ENCODE data around the gene TPRG1L.
A peak's percentile ranks its signal among the peaks of the same experiment; 100 is the strongest.

Gene TPRG1L

DNA sequence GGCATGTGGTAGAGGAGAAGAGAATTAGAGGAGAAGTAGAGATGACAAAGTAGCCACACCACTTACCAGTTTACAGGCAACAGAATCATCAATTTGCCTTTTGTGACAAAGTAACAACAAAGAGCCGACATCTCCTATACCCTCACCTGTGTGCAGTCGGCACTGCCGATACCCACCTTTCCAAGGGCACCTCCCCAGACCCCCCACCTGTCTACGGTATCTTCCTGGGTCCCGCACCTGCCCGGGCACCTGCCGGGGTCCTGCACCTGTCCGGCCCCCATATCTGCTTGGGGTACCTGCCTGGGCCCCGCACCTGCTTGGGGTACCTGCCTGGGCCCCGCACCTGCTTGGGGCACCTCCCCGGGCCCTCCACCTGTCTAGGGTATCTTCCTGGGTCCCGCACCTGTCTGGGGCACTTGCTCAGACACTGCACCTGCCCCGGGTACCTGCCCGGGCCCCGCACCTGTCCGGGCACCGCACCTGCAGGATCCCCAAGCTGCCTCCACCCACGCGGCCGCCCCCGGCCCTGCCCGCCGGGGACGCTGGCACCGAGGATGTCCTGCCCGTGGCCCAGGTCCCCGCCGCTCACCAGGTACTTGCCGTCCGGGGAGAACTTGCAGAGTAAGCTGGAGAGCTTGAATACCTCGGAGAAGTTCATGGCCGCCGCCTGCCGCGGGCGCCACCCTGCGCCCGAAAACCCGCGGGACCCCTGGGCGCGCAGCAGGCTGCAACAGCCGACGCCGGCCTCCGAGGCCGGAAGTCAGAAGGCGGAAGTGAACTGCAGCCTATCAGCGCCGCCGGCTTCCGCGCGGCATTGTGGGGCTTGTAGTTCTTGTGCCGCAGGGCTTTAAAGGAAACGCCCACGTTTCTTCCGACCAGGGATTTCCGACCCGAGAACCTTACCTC lies 24.8 kb downstream of the TPRG1L start, which contains the start of gene WRAP73:
TSS of gene WRAP73 (minus strand) at position 762 of the 906 bp plus-strand sequence. CDS start at position 658, 104 bp downstream.
- peak; percentile 84 to 89 for DNase-seq

DNA sequence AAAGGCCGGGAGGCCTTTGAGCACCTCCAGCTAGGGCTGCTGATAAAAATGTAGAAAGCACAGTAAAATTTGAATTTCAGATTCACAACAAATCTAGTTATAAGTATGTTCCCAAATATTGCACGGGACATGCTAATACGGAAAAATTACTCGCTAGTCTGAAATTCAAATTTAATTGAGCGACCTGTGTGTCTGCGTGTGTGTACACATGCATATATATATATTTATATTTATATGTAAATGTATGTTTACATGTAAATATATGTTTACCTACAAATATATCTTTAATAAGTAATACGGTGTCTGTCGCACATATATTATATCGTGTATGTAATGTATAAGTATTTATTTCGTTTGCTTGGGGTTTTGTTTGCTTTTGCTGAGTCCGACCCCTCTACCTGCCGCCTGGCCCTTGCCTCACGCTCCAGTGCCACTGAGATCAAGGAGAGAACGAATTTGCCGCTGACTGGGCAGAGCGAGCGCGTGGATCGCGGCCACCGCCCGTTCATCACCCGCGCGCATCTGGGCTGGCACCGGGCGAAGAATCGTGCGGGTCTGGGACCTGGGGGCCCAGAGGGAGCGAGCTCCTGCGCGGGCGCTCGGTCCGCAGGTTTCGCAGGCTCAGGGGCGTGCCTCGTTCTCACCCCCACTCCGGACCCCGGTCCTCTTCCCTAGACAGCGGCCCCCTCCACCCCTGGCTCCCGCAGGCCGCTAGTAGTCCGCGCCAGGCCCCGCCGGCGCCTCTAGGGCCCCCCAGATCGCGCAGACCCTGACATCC lies 25.6 kb downstream of the TPRG1L start:
- DNase-seq: no peak

DNA sequence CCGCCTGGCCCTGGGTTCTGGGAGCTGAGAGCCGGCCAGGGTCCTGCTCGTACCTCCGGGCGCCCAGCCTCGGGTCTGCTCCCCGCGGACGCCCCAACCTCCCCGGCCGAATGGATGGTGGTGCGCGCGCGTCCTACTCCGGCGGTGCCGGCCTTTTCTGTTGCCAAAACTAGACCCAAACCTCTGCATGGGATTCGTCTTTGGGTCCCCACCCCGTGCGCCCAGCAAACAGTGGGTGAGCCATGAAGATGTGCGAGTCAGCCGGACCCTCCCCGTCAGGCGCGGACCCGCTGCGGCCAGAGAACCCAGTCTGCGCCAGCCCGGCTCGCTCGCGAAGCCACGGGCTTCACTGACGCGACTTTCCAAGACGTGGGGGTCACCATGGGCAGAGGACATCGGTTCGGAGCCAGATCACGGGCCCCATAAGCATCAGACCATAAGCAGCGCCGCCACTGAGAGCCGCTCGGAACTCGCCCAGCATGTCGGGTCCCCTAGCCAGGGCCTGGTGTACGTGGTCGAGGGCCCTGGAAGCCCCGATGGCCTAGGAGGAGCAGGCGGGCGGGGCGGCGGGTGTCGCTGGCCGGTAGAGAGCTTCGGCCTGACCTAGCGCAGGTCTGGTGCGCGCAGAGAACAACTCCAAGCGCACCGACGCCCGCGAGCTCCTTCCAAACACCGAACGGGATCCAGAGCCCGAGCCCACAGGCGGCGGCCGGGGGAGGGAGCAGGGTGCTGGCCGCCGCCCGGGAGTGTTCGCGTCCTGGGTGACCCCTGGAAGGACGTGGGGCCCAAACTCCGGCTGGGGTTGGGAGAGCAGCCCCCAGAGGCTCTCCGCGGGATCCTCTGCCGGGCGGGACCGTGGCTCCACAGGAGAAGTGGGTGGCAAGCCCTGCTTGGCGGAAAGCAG lies 26.5 kb downstream of the TPRG1L start:
- DNase-seq: no peak

DNA sequence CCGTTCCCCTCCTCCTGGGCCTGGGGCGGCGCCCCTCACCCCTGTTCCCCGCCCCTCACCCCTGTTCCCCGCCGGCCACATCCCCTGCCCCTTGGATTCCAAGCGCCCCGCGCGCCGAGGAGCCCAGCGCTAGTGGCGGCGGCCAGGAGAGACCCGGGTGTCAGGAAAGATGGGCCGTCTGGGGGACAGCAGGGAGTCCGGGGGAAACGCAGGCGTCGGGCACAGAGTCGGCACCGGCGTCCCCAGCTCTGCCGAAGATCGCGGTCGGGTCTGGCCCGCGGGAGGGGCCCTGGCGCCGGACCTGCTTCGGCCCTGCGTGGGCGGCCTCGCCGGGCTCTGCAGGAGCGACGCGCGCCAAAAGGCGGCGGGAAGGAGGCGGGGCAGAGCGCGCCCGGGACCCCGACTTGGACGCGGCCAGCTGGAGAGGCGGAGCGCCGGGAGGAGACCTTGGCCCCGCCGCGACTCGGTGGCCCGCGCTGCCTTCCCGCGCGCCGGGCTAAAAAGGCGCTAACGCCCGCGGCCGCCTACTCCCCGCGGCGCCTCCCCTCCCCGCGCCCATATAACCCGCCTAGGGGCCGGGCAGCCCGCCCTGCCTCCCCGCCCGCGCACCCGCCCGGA lies 27.2 kb downstream of the TPRG1L start, which contains the start of gene TP73:
TSS of gene TP73 (plus strand) at position 587 of the 618 bp plus-strand sequence. CDS start 29,850 bp downstream, outside the sequence.
- no peak for DNase-seq

DNA sequence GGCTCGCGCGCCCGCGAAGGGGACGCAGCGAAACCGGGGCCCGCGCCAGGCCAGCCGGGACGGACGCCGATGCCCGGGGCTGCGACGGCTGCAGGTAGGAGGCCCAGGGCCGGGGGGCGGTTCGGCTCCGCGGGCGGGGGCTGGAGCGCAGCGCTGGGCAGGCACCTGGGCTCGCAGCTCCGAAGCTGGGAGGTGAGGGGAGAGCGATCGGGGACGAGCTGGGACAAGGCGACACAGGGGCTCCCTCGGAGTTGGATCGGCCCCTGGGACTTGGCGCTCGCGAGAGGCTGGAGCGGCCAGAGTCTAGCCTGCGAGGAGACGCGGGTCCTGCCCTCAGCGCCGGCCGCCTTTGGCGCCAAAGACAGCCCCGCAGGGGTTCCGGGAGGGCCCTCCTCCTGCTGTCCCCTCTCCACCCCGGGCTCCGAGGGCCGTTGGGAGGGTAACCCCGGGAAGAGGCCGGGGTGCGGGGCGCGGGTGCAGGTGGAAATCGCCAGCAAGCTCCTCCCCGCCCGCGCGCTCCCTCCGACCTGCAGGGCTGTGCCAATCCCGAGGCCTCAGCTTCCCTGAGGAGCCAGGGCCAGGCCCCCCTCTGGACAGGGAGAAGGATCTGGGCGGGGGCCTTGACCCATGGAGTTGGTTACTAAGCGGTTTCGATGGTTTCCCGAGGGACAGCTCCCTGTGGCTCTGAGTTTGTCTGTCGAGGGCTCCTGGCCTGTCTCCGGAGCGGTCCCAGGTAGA lies 27.9 kb downstream of the TPRG1L start:
- no peak for DNase-seq

DNA sequence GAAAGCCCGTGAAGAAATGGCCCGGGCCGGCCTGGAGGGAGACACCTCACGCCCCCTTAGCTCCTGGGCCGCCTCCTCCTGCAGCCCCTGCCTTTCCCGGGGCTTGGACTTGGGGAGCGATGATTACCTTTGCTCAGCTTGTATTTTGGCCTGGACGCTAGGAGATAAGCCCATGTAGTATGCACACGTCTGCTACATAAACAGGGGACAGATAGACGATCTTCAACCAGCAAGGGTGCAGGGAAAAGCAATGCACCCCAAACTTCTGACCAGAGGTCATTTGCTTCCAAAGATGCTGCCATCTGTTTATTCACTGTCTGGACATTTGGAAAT lies 28.4 kb downstream of the TPRG1L start:
- no peak for DNase-seq

DNA sequence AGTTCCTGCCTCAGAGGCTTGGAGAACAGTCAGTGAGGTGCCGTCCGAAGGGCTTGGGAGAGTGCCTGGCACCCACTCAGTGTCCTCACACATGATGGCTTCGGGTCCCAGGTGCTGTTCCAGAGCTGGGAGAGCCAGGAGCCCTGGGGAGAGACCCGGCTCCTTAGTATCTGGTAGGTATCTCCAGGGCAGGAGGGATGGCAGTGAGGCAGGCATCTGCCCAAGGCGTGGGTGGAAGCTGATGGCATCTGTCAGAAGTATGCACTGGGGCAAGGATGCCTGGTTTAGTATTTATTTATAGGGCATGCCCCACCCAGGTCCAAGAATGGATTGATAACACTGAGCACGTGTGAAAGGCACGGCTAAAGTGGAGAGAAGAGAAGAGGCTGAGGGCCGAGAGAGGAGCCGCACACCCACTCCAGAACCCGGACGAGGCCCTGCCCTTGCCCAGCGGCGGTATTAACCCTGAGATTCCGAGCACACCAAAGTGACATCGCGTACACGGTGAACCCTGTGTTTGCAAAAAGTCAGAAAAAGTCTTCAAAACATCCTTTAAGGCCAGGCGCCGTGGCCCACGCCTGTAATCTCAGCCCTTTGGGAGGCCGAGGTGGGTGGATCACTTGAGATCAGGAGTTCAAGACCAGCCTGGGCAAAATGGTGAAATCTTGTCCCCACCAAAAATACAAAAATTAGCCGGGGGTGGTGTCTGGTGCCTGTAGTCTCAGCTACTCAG lies 29.9 kb downstream of the TPRG1L start:
- no peak for DNase-seq

DNA sequence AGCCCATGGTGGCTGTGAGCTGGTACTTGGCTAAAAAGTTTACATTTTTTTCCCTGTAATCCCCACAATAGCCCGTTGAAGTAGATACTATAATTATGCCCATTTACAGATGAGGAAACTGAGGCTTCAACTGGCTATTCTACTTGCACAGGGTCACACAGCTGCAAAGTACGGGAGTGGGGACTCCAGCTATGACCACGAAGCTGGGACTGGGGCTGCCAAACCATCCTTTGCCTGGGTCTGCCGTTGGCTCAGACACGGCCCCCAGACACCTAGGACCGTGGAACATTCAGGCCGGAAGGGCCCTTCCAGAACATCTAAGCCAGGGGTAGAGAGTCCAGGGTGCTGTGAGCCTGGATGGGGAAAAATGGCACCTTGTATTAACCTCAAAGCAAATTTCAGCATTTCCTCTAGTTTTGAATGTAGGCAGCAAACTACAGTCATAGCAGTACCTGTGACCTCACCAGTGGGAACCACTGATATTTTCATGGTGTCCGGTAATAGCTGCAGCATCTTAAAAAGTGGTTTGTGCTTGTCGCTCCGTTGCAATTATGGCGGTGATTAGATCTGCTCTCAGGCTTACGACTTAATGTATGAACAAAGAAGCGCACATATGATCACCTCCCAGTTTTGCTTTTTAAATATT lies 31.8 kb downstream of the TPRG1L start:
- DNase-seq: no peak

DNA sequence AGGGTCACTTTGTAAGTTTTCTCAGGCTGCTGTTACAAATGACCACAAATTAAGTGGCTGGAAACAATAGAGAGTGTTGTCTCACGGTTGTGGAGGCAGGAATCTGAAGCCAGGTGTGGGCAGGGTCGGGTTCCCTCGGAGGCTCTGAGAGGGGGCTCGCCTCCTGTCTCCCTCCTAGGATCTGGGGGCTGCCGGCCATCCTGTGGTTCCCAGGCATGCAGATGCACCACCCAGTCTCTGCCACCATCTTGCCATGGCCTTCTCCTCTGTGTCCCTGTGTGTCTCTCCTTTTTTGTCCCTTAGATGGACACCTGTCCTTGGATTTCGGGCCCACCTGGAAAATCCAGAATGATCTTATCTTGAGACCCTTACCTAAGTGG lies 32.3 kb downstream of the TPRG1L start:
- DNase-seq: no peak

DNA sequence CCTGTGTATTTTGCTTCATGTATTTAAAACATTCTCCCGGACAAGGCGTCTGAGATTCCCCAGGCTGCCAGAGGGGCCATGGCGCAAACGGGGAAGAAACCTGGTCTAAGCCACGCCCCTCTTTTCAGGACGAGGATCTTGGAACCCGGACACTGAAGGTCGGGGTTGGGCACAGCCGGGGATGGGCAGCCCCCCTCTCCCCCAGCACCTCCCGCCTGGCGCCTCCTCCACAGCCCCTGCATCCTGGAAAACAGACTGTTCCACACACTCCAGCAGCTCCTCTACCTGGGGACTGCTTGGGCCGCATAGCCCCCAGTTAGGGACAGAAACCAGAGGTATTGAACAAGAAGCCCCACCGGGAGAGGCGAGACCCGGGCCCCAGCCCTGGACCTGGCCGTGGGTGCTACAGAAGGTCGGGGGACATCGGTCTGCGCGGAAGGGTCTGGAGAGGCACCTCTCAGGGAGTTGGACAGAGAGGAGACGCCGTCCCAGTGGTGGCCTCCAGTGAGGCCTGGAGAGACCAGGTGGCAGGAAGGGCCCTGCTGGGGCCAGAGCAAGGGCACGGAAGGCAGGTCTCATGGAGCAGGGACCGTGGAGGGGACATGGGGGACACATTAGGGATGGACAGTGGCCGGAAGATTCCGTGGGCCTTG lies 32.9 kb downstream of the TPRG1L start:
- DNase-seq: no peak

DNA sequence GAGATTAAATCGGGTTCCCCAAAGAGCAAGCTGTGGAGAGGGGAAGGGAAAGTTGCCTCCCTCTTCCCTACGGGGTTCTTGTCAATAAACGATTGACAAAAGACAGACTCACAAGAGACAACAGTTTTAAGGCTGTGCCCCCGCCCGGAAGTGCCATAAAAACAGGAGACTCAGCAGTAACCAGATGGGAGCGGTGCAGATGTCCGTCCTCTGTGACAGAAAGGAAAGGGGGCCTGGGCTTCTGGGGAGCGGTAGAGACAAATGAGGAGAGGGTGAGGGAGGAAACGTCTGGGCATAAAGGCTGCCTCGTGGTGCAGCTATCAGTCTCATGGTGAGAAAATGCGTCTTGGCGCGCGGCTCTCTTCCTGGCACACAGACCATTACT lies 33.4 kb downstream of the TPRG1L start:
- no peak for DNase-seq

DNA sequence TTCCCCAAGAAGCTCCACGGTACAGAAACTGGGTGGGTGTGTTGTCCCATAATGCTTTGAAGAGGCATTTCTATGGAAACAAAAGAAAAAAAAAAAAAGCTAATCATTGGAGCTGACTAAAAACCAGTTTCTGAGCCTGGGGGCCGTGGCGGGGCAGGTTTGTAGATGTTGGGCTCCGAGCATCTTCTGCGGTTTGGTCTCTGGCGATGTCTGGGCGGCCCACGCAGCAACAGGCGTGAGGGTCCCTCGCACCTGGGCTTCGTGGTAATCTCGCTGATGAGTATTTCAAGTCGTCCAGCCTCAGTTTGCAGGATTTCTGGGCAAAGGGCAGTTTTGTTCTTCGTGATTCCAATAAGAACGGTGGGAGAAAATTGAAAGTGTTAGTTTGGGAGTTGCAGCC lies 34.3 kb downstream of the TPRG1L start:
- DNase-seq: no peak

DNA sequence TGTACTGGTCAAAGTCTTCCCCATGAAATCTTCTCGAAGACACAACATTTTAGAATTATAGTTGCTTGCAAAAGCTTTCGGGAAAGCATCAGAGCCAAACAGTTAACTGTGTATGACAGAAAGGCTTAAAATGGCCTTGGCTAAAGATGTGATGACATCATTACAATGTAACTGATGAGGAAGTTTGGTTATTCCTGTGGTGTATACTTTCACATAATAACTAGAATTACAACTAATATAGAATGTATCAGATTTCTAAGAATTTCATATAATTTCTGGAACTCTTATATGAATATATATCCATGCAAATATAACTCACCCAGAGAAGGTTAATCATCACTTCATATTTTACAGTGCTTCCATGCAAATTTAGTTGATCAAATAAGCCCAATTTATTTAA lies 35.9 kb downstream of the TPRG1L start:
- DNase-seq: no peak

DNA sequence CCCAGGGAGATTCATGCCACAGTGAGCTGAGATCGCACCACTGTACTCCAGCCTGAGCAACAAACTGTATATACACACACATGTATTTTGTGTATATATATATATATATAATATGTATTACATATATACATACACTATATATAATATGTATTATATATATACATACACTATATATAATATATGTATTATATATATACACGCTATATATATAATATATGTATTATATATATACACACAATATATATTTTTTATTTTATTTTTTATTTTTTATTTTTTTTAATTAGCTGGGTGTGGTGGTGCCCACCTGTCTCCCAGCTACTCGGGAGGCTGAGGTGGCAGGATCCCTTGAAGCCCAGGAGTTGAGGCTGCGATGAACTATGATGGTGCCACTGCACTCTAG lies 36.8 kb downstream of the TPRG1L start:
- no peak for DNase-seq

DNA sequence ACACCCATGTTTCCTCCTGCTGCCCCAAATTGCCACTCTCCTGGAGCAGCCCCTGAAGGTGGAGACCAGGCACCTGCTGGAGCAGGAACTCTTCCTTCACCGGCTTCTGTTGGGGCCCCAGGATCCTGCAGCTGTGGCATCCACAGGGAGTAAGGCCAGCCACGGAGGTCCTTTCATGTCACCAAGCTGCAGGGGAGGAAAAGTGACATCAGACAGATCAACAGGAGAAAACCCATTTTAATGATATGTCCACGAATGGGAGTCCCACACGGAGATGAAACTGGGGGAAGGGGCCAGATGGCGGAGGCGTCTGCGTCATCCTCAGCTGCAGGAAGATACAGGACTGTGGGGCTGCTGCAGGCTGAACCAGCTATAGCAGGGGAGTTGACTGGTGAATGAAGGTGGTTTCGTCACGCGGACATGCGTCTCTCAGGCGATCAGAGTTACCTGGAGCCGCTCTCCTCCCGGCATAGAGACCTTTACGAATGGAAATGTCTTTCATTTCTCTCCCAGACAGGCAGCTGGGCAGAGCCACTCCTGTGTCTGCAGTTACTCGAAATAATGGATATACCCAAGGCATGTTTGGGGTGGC lies 37.4 kb downstream of the TPRG1L start:
- DNase-seq: no peak

DNA sequence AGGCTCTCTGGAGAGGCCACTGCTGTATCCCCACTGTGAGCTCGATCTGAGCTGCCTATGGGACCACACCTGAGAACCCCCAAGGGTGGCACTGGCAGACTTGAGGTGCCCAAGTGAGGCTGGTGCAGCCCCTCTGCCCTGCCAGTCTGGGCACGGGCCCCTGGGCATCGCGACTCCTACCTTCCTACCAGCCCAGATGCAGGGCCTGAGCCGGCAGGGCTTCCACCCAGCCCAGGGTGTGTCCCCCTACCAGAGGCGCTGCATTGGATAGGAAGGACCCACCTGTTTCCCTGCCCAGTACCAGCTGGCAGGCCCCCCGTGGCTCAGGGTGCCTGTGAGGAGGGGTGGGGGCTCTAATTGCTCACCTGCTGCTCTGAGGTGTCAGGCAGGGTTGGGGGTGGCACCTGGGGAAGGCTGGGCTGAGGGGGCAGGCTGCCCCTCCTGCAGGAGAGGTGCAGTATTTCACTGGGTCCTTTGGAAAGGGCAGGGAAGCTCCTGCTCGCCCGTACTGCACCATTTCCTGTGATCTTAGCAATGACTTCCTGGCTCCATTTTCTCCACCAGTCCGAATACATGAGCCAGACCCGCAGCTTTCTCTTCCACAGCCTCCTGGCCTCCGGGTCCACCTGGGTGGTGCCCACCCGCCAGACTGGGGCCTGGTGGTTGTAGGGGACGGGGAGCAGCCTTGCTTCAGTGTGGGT lies 39.3 kb downstream of the TPRG1L start:
- no peak for DNase-seq

DNA sequence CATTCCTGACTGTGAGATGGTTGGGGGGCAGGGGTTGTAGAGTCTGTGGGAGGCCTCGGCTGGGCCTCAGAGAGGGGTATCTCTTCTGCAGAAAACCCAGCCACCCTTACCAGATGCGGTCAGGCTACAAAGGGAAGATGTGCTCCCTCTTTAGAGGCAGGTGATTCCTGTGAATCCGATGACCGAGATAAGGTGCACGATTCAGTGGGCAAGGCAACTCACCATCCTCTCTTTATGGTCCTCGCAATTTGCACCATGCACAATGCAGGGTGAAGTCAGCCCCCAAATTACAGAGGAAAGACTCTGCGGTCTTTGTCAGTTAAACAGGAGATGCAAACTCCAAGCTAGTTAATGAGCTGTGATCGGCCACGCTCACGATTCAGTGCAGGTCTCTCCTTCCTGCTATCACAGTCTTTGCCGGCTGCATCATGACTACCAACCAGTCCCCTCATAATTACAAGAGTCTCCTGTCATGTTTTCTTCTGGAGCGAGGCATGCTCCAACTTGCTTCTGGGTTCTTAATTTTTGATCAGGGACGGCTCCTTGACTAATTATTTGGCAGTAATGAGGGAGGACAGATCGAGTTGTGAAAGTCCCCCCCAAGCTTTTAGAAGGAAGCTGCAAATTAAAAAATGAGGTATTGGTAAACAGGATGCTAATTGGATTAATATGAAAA lies 40.0 kb downstream of the TPRG1L start:
- DNase-seq: no peak

DNA sequence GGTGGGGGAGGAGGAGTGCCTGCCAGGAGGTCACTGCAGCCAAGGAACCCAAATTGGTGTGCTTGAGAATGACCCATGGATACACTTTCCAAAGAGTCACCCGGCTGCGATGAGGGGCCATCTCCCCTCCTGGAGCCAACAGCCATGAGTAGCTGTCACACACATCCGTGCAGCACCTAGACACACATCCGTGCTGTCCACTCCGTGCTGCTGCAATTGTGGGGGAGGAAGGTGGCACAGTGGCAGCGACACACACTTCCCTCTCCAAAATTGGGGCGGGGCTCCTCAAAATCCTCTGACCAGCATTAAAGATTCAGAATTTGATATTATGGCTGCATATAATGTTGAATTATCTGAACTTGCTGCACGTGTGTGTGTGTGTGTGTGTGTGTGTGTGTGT lies 43.3 kb downstream of the TPRG1L start:
- DNase-seq: no peak
